ENCODE measurements around the gene EDN2.

The EDN2 gene

DNA sequence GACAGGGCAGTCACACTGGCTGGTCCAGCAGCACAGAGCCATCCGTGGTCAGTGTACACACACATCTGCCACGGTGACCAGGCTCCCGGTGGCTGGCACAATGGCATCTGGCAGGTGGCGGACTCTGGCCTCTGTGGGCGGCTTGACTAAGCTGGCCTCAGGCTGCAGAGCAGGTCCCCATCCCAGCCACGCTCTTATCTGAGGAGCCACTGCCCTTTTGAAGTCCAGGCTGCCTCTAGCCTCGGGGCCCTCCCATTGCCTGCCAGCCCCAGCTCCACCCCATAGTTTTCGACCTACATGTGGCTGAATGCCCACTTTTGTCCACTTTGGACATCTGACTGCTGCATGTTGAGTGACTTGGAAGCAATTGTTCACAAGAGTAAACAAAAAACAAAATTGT, 29.9 kb upstream of the EDN2 start:
- TF ChIP-seq EZH2phosphoT487 (IDR thresholded peaks at IDR 0.05; ENCODE audit: borderline replicate concordance, low read length) (no peak), CTCF (IDR thresholded peaks at IDR 0.05; ENCODE audit: low read depth, low read length, poor library complexity, severe bottlenecking) (no peak)

DNA sequence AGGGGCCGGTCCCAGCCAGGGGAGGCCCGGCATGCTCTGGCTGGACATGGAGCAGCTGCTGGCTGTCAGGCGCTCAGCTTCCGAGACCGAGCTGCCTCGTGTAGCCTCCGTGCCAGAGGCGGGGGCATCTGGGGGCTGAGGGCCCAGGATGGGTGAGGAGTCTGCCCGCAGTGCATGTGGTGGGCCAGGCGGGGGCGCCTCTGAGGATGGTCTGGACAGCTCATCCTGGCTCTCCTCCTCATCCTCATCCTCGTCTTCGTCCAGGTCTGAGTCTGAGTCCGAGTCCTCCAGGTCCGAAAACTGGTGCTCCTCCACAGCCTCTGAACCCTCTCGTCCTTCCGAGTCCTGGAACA, 28.9 kb upstream of the EDN2 start:
- Histone ChIP-seq H3F3A (ENCODE audit: control insufficient read depth, insufficient read depth) (no peaks in the 10 kb centered on the region), H3K27ac (ENCODE audit: low read depth, low read length) (no peak overlapping the region), H3K36me3 (ENCODE audit: control insufficient read depth, low read length) (no peaks in the 10 kb centered on the region), H3K4me2 (ENCODE audit: low read length) (no peak overlapping the region), H3K9me2 (replicated peaks; ENCODE audit: control insufficient read depth, low read length) (no peaks in the 10 kb centered on the region), H4K20me1 (ENCODE audit: control insufficient read depth, insufficient read depth, low read depth, low read length) (no peaks in the 10 kb centered on the region), H3K27me3 (ENCODE audit: control insufficient read depth, low read length) (peaks cover 3% of the 10 kb centered on the region), H3K9me3 (ENCODE audit: control insufficient read depth, insufficient read depth, low read length) (no peaks in the 10 kb centered on the region), H3K4me1 (ENCODE audit: control insufficient read depth, low read length) (peaks cover 6% of the 10 kb centered on the region), H3K4me3 (ENCODE audit: low read length) (no peak overlapping the region), H3K79me2 (ENCODE audit: control insufficient read depth, low read length) (no peaks in the 10 kb centered on the region)
- TF ChIP-seq CTCF (IDR thresholded peaks at IDR 0.05; ENCODE audit: low read depth, low read length, poor library complexity, severe bottlenecking) (peak; percentile 68), EZH2phosphoT487 (IDR thresholded peaks at IDR 0.05; ENCODE audit: borderline replicate concordance, low read length) (no peak)

More for the DNA sequence above, 29.9 kb upstream of the EDN2 start:
- H3K9me2 ChIP-seq (replicated peaks; ENCODE audit: control insufficient read depth, low read length) = no peaks in the 10 kb centered on the region
- H3K4me2 ChIP-seq (ENCODE audit: low read length) = no peak overlapping the region
- no peaks in the 10 kb centered on the region; the same call in none of the 2 replicates for H3K27me3 ChIP-seq (ENCODE audit: control insufficient read depth, low read length)
- H3F3A ChIP-seq (ENCODE audit: control insufficient read depth, insufficient read depth) = no peaks in the 10 kb centered on the region
- no peaks in the 10 kb centered on the region for H4K20me1 ChIP-seq (ENCODE audit: control insufficient read depth, insufficient read depth, low read depth, low read length)
- peaks cover 6% of the 10 kb centered on the region for H3K4me1 ChIP-seq (ENCODE audit: control insufficient read depth, low read length)
- no peak overlapping the region for H3K27ac ChIP-seq (ENCODE audit: low read depth, low read length)
- H3K9me3 ChIP-seq (ENCODE audit: control insufficient read depth, insufficient read depth, low read length) = no peaks in the 10 kb centered on the region
- no peaks in the 10 kb centered on the region for H3K36me3 ChIP-seq (ENCODE audit: control insufficient read depth, low read length)
- H3K79me2 ChIP-seq (ENCODE audit: control insufficient read depth, low read length) = no peaks in the 10 kb centered on the region
- H3K4me3 ChIP-seq (ENCODE audit: low read length) = no peak overlapping the region

DNA sequence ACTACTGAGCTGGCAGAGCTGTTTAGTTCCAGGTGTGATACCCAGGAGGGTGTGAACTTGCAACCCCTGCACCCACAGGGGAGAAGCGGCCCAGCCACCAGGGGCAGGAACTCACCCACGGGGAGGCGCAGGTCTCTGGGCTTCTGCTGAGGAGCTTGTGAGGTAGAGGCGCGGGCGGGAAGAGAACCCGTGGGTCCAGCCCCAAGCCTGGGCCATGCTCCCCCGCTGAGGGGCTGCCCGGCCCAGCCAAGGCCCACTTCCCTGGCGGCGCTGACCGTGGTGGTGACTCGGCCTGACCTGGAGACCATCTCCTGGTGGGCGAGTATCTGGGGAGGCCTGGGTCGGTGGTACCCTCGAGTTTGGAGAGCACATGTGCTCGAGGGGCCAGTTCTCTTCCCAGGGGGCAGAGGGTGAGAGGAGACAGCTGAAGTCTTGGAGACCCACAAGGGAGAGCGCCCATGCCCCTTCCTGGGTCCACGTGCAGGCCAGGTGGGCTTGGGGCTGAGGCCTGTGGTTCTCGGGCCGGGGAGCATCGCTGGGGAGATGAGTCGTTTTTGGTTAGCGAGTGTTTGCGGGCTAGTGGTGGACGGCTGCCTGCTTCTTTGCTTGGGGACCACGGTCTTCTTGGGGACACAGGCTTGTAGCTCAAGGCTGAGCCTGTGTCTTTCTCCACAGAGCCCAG, 28.4 kb upstream of the EDN2 start:
- H4K20me1 ChIP-seq (ENCODE audit: control insufficient read depth, insufficient read depth, low read depth, low read length) = no peaks in the 10 kb centered on the region
- H3K4me1 ChIP-seq (ENCODE audit: control insufficient read depth, low read length) = peaks cover 6% of the 10 kb centered on the region
- no peak overlapping the region for H3K4me3 ChIP-seq (ENCODE audit: low read length)
- peaks cover 3% of the 10 kb centered on the region for H3K27me3 ChIP-seq (ENCODE audit: control insufficient read depth, low read length)
- no peaks in the 10 kb centered on the region for H3K79me2 ChIP-seq (ENCODE audit: control insufficient read depth, low read length)
- H3K9me3 ChIP-seq (ENCODE audit: control insufficient read depth, insufficient read depth, low read length) = no peaks in the 10 kb centered on the region
- no peak for TF ChIP-seq CTCF (IDR thresholded peaks at IDR 0.05; ENCODE audit: low read depth, low read length, poor library complexity, severe bottlenecking)
- no peak for TF ChIP-seq EZH2phosphoT487 (IDR thresholded peaks at IDR 0.05; ENCODE audit: borderline replicate concordance, low read length)
- no peaks in the 10 kb centered on the region for H3K36me3 ChIP-seq (ENCODE audit: control insufficient read depth, low read length)
- no peaks in the 10 kb centered on the region for H3K9me2 ChIP-seq (replicated peaks; ENCODE audit: control insufficient read depth, low read length)
- H3K27ac ChIP-seq (ENCODE audit: low read depth, low read length) = no peak overlapping the region
- H3K4me2 ChIP-seq (ENCODE audit: low read length) = no peak overlapping the region
- H3F3A ChIP-seq (ENCODE audit: control insufficient read depth, insufficient read depth) = no peaks in the 10 kb centered on the region

Data from DOHH2 (cell line).